ENCODE measurements around the gene RAB34. TPM values are rescaled to one million over a fixed set of nuclear protein-coding genes. Genes with fewer than 3 reads are reported as not detected.
A peak's percentile ranks its signal among the peaks of the same experiment; 100 is the strongest.

Gene RAB34
- total and polyA plus RNA-seq, 9 of the 15 experiments (the other 6 are each of a cell fraction or from before 2014, with no cell fraction given): 0.07 to 3.8 (median 0.46) TPM; not detected in 1

GRCh38 chr17:28726627-28727491, 9.2 kb upstream of the RAB34 start (continued):
- TF ChIP-seq OTX1 (CRISPR knock-in tag; IDR thresholded peaks at IDR 0.05) (no peak; the same call in 1 of the 2 replicates), HMG20A (CRISPR knock-in tag; conservative IDR thresholded peaks at IDR 0.05) (no peak), CBX2 (IDR thresholded peaks at IDR 0.05; ENCODE audit: insufficient read depth, low read length, poor library complexity, severe bottlenecking) (no peak), TRIM28 (IDR thresholded peaks at IDR 0.05) (0 out of 2 replicates have a peak, but pooled peaks have one; percentile 7), ZNF561 (CRISPR knock-in tag; conservative IDR thresholded peaks at IDR 0.05) (no peak), CCNT2 (IDR thresholded peaks at IDR 0.05; ENCODE audit: borderline replicate concordance, extremely low read depth, insufficient read length, low read depth, low read length) (peak; percentile 41), ETV5 (CRISPR knock-in tag; IDR thresholded peaks at IDR 0.05; ENCODE audit: low read depth) (peak; percentile 67), NFRKB (IDR thresholded peaks at IDR 0.05; ENCODE audit: low read depth) (no peak), BRF1 (IDR thresholded peaks at IDR 0.05; ENCODE audit: borderline replicate concordance, extremely low read depth, insufficient read length) (no peak), E2F4 (CRISPR knock-in tag; IDR thresholded peaks at IDR 0.05; ENCODE audit: low read depth) (0 out of 2 replicates have a peak, but pooled peaks have one; percentile 42), FOXP1 (CRISPR knock-in tag; IDR thresholded peaks at IDR 0.05) (no peak), SPI1 (IDR thresholded peaks at IDR 0.05; ENCODE audit: borderline replicate concordance, low read depth, low read length) (peak; percentile 57; the same call in 1 of the 2 replicates), ATF2 (CRISPR knock-in tag; IDR thresholded peaks at IDR 0.05) (no peak), ELF2 (CRISPR knock-in tag; IDR thresholded peaks at IDR 0.05) (no peak), CHCHD3 (CRISPR knock-in tag; IDR thresholded peaks at IDR 0.05) (no peak), ETS1 (conservative IDR thresholded peaks at IDR 0.05; ENCODE audit: control insufficient read depth, low read depth, low read length) (peak; percentile 25), DPF2 (IDR thresholded peaks at IDR 0.05) (peak; percentile 25; the same call in 1 of the 2 replicates), TCF7L2 (IDR thresholded peaks at IDR 0.05; ENCODE audit: low read depth, low read length) (no peak), ZNF121 (CRISPR knock-in tag; conservative IDR thresholded peaks at IDR 0.05) (no peak), CBFA2T2 (conservative IDR thresholded peaks at IDR 0.05) (no peak), CAMTA2 (CRISPR knock-in tag; conservative IDR thresholded peaks at IDR 0.05) (no peak), MXD1 (CRISPR knock-in tag; IDR thresholded peaks at IDR 0.05; ENCODE audit: borderline replicate concordance, poor library complexity, severe bottlenecking) (peak; percentile 52), ZNF175 (CRISPR knock-in tag; IDR thresholded peaks at IDR 0.05; ENCODE audit: low read depth) (no peak), FOXK1 (CRISPR knock-in tag; IDR thresholded peaks at IDR 0.05; ENCODE audit: borderline replicate concordance) (no peak)
